Measurements from ENCODE around the gene SIRPA.
"Not testable (repeated sequence)": the region's sequence is repeated elsewhere in the genome, so short reads cannot be mapped to it uniquely, and the experiment has no call there.

The SIRPA gene

GRCh38 chr20:1908191-1908590, 13.0 kb downstream of the SIRPA start:
- DNase-seq, result no peak

- no peak for DNase-seq
These were observed 13.9 kb downstream of the SIRPA start for GRCh38 chr20:1909097-1909496.

GRCh38 chr20:1911536-1911935, 16.3 kb downstream of the SIRPA start:
- no peak for DNase-seq

- DNase-seq, result no peak
These were observed 16.8 kb downstream of the SIRPA start for GRCh38 chr20:1912053-1912452.

GRCh38 chr20:1912646-1913045, 17.4 kb downstream of the SIRPA start:
- no peak for DNase-seq

GRCh38 chr20:1915233-1915632, 20.0 kb downstream of the SIRPA start:
- not testable (repeated sequence) for DNase-seq

- DNase-seq, result no peak
These were observed 20.5 kb downstream of the SIRPA start for GRCh38 chr20:1915725-1916124.

GRCh38 chr20:1917786-1918185, 22.6 kb downstream of the SIRPA start:
- DNase-seq, result no peak

GRCh38 chr20:1918491-1919165, 23.4 kb downstream of the SIRPA start:
- DNase-seq, result no peak

- no peak for DNase-seq
These were observed 25.0 kb downstream of the SIRPA start for GRCh38 chr20:1920252-1920651.

GRCh38 chr20:1920826-1921225, 25.6 kb downstream of the SIRPA start:
- no peak for DNase-seq

- DNase-seq, result not testable (repeated sequence)
These were observed 26.8 kb downstream of the SIRPA start for GRCh38 chr20:1921985-1922384.

- DNase-seq, result no peak
These were observed 27.6 kb downstream of the SIRPA start for GRCh38 chr20:1922786-1923185.

GRCh38 chr20:1924910-1925861, 30.0 kb downstream of the SIRPA start:
- DNase-seq, result no peak

GRCh38 chr20:1926237-1926636, 31.0 kb downstream of the SIRPA start:
- no peak for DNase-seq

GRCh38 chr20:1927217-1927616, 32.0 kb downstream of the SIRPA start:
- DNase-seq, result no peak

- DNase-seq, result no peak
These were observed 32.9 kb downstream of the SIRPA start for GRCh38 chr20:1928154-1928553.

GRCh38 chr20:1928782-1929181, 33.6 kb downstream of the SIRPA start:
- no peak for DNase-seq

- DNase-seq, result no peak
These were observed 34.3 kb downstream of the SIRPA start for GRCh38 chr20:1929460-1929859.

- DNase-seq, result no peak
These were observed 35.0 kb downstream of the SIRPA start for GRCh38 chr20:1930165-1930564.

- no peak for DNase-seq
These were observed 36.6 kb downstream of the SIRPA start for GRCh38 chr20:1931830-1932229.

GRCh38 chr20:1932971-1933370, 37.8 kb downstream of the SIRPA start:
- no peak for DNase-seq

- peak; percentile 77 for DNase-seq
These were observed 38.3 kb downstream of the SIRPA start for GRCh38 chr20:1933465-1933870.

GRCh38 chr20:1934156-1934555, 38.9 kb downstream of the SIRPA start:
- peak; percentile 86 for DNase-seq

All from fibroblast of upper back skin (primary cell).